Neuronal stem cell (in vitro differentiated cells): ENCODE measurements around the gene HDAC7.

Experiments used
- DNase-seq: peaks from one replicate; pipeline ENCODE4 v3.0.0-alpha.2; 2013; ENCODE audit warnings: low spot score
- H2AFZ ChIP-seq: one replicate; pipeline ENCODE4 v1.6.1; 2013; ENCODE audit warnings: mild to moderate bottlenecking, low read length, inconsistent platforms
- H2AK5ac ChIP-seq: 2 replicates; pipeline ENCODE4 v1.6.1; 2013; ENCODE audit warnings: low read depth, mild to moderate bottlenecking, inconsistent platforms, low read length, moderate library complexity, mixed read lengths
- H2BK120ac ChIP-seq: 2 replicates; pipeline ENCODE4 v1.6.1; 2013; ENCODE audit warnings: low read depth, mild to moderate bottlenecking, inconsistent platforms, low read length, moderate library complexity, mixed read lengths
- H2BK12ac ChIP-seq: one replicate; pipeline ENCODE4 v1.6.1; 2013; ENCODE audit warnings: low read length, inconsistent platforms
- H2BK15ac ChIP-seq: 2 replicates; pipeline ENCODE4 v1.6.1; 2013; ENCODE audit warnings: mild to moderate bottlenecking, low read length, inconsistent platforms, mixed read lengths
- H2BK5ac ChIP-seq: one replicate; pipeline ENCODE4 v1.6.1; 2013; ENCODE audit warnings: inconsistent platforms, mild to moderate bottlenecking, low read length, moderate library complexity
- H3K14ac ChIP-seq: one replicate; pipeline ENCODE4 v1.6.1; 2013; ENCODE audit warnings: low read length, inconsistent platforms
- H3K18ac ChIP-seq: 2 replicates; pipeline ENCODE4 v1.6.1; 2013; ENCODE audit warnings: low read length, inconsistent platforms
- H3K23ac ChIP-seq: 2 replicates; pipeline ENCODE4 v1.6.1; 2013; ENCODE audit warnings: low read depth, mild to moderate bottlenecking, mixed read lengths, low read length, inconsistent platforms; ENCODE audit not compliant: poor library complexity
- H3K27ac ChIP-seq: replicated peaks from 3 replicates; pipeline ENCODE4 v1.5.1; 2013; ENCODE audit warnings: low read length, inconsistent platforms
- H3K27me3 ChIP-seq, 3 experiments: 2 replicates each; pipeline ENCODE4 v1.6.1; 2013; ENCODE audit warnings: low read length in 3 of 3, mild to moderate bottlenecking in 2 of 3, inconsistent platforms in 1 of 3, low read depth in 1 of 3, mixed read lengths in 1 of 3, moderate library complexity in 1 of 3; ENCODE audit not compliant: control insufficient read depth in 3 of 3, insufficient read depth in 3 of 3
- H3K36me3 ChIP-seq, 2 donors: replicated peaks in 1 of 2; 2 replicates each; pipeline ENCODE4 v1.6.1; 2013; ENCODE audit warnings: low read length in 2 of 2; ENCODE audit not compliant: control insufficient read depth in 2 of 2, insufficient read depth in 2 of 2
- H3K4ac ChIP-seq: 2 replicates; pipeline ENCODE4 v1.6.1; 2013; ENCODE audit warnings: inconsistent platforms, mild to moderate bottlenecking, low read length, moderate library complexity
- H3K4me1 ChIP-seq, 2 donors: 1 replicate in 1 of 2; 2 replicates in 1 of 2; pipeline ENCODE4 v1.6.1; 2013; ENCODE audit warnings: low read length in 2 of 2, low read depth in 1 of 2; ENCODE audit not compliant: control insufficient read depth in 2 of 2, insufficient read depth in 1 of 2
- H3K4me2 ChIP-seq: one replicate; pipeline ENCODE4 v1.6.1; 2013; ENCODE audit warnings: mild to moderate bottlenecking, low read length, inconsistent platforms; ENCODE audit not compliant: insufficient read depth, poor library complexity, severe bottlenecking
- H3K4me3 ChIP-seq, 2 donors: 2 replicates each; pipeline ENCODE4 v1.5.1; 2013; ENCODE audit warnings: low read length in 2 of 2, mild to moderate bottlenecking in 2 of 2, inconsistent platforms in 1 of 2, moderate library complexity in 1 of 2
- H3K79me1 ChIP-seq: one replicate; pipeline ENCODE4 v1.6.1; 2013; ENCODE audit warnings: low read depth, mild to moderate bottlenecking, inconsistent platforms, low read length, moderate library complexity
- H3K9ac ChIP-seq: one replicate; pipeline ENCODE4 v1.6.1; 2013; ENCODE audit warnings: mild to moderate bottlenecking, low read depth, low read length, inconsistent platforms; ENCODE audit not compliant: poor library complexity
- H3K9me3 ChIP-seq, 2 donors: replicated peaks in 1 of 2; 2 replicates each; pipeline versions ENCODE3 to v1.6.1; 2013; ENCODE audit warnings: low read length in 2 of 2, mild to moderate bottlenecking in 2 of 2, inconsistent platforms in 1 of 2, low read depth in 1 of 2, mixed read lengths in 1 of 2, moderate library complexity in 1 of 2; ENCODE audit not compliant: control insufficient read depth in 2 of 2, insufficient read depth in 1 of 2
- H4K8ac ChIP-seq: one replicate; pipeline ENCODE4 v1.6.1; 2013; ENCODE audit warnings: low read depth, mild to moderate bottlenecking, inconsistent platforms, low read length, moderate library complexity
- H4K91ac ChIP-seq: one replicate; pipeline ENCODE4 v1.6.1; 2013; ENCODE audit warnings: low read length, low read depth, mild to moderate bottlenecking, inconsistent platforms; ENCODE audit not compliant: poor library complexity
- WGBS, 2 donors: extraction: QIAGEN DNeasy Blood & Tissue Kit; methylation state at CpG; one replicate each; pipeline ENCODE4 v1.1.7; 2013; ENCODE audit warnings: missing lambda C conversion rate in 2 of 2, mixed read lengths in 1 of 2; ENCODE audit not compliant: insufficient read length in 2 of 2, insufficient replicate concordance in 1 of 2; ENCODE audit errors: extremely low coverage in 2 of 2; 5-methylcytosine and 5-hydroxymethylcytosine counted together

The HDAC7 gene

GRCh38 chr12:47753021-47754001 is 66.4 kb downstream of the HDAC7 start:
- Histone ChIP-seq H3K27ac (no peak overlapping the region), H3K4me3 (no peak overlapping the region), H3K79me1 (no peaks in the 10 kb centered on the region), H2BK12ac (no peak overlapping the region), H3K23ac (no peak overlapping the region), H2BK5ac (no peak overlapping the region), H2AK5ac (no peak overlapping the region), H3K4me1 (peaks cover 12 to 15% of the 10 kb centered on the region in 2 donors), H4K8ac (no peak overlapping the region), H3K18ac (no peak overlapping the region), H2BK15ac (no peak overlapping the region), H2BK120ac (no peak overlapping the region), H3K36me3 (no peaks in the 10 kb centered on the region), H2AFZ (peak overlapping the region; percentile 68), H3K4ac (no peak overlapping the region), H3K9me3 (no peaks in the 10 kb centered on the region), H3K14ac (no peak overlapping the region), H4K91ac (no peak overlapping the region), H3K27me3 (no peaks in the 10 kb centered on the region), H3K4me2 (no peak overlapping the region), H3K9ac (no peak overlapping the region)
- DNase-seq, result no peak
- no CpG with 5 or more reads among the region's 11 CpGs for WGBS, 2 donors

DNA sequence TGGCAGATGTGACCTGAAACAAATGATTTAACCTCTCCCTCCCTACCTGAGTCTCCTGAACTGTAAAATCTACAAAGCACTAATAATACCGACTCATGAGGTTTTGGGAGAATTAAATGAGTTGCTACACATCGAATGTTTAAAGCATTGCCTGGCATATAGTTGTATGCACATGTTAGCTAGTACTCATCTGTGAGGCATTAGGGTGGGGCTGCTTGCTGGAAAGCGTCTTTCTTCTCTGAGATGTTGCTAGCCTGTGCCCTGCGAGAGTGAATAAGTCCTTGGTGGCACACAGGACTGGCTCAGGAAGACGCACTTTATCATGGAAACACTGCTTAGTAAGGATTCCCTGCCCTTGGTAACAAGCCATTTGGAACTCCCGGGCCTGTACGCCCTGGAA is 67.2 kb downstream of the HDAC7 start:
- H4K8ac ChIP-seq, result no peak overlapping the region
- no peaks in the 10 kb centered on the region for H3K9me3 ChIP-seq
- H3K79me1 ChIP-seq, result no peaks in the 10 kb centered on the region
- H2BK15ac ChIP-seq, result no peak overlapping the region
- no peak overlapping the region for H3K27ac ChIP-seq
- no peak overlapping the region for H2BK5ac ChIP-seq
- no CpG with 5 or more reads among the region's 7 CpGs for WGBS, 2 donors
- no peaks in the 10 kb centered on the region for H3K36me3 ChIP-seq
- no peak overlapping the region for H3K18ac ChIP-seq
- peak overlapping the region; percentile 38 for H4K91ac ChIP-seq
- H3K27me3 ChIP-seq, result no peaks in the 10 kb centered on the region
- no peak overlapping the region for H3K14ac ChIP-seq
- no peak overlapping the region for H2BK12ac ChIP-seq
- H3K4ac ChIP-seq, result no peak overlapping the region
- H3K23ac ChIP-seq, result no peak overlapping the region
- DNase-seq, result no peak
- no peak overlapping the region for H2BK120ac ChIP-seq
- no peak overlapping the region for H3K9ac ChIP-seq
- H3K4me3 ChIP-seq, result no peak overlapping the region
- peaks cover 5 to 10% of the 10 kb centered on the region in 2 donors for H3K4me1 ChIP-seq
- H2AFZ ChIP-seq, result no peak overlapping the region
- no peak overlapping the region for H2AK5ac ChIP-seq
- H3K4me2 ChIP-seq, result no peak overlapping the region

- Histone ChIP-seq H3K9me3 (no peaks in the 10 kb centered on the region), H4K91ac (no peak overlapping the region), H3K27me3 (no peaks in the 10 kb centered on the region), H3K4me2 (no peak overlapping the region), H3K4me3 (no peak overlapping the region), H2BK120ac (no peak overlapping the region), H2BK15ac (peak overlapping the region; percentile 42), H3K23ac (no peak overlapping the region), H2BK5ac (no peak overlapping the region), H3K9ac (no peak overlapping the region), H2AFZ (no peak overlapping the region), H4K8ac (no peak overlapping the region), H3K36me3 (no peaks in the 10 kb centered on the region), H2AK5ac (no peak overlapping the region), H3K27ac (no peak overlapping the region), H3K4ac (no peak overlapping the region), H2BK12ac (no peak overlapping the region), H3K79me1 (no peaks in the 10 kb centered on the region), H3K4me1 (peaks cover under 1 to 6% of the 10 kb centered on the region in 2 donors), H3K18ac (no peak overlapping the region), H3K14ac (no peak overlapping the region)
- no peak for DNase-seq
- no CpG with 5 or more reads among the region's 4 CpGs for WGBS, 2 donors
These were observed 67.6 kb downstream of the HDAC7 start for GRCh38 chr12:47752121-47752520.

DNA sequence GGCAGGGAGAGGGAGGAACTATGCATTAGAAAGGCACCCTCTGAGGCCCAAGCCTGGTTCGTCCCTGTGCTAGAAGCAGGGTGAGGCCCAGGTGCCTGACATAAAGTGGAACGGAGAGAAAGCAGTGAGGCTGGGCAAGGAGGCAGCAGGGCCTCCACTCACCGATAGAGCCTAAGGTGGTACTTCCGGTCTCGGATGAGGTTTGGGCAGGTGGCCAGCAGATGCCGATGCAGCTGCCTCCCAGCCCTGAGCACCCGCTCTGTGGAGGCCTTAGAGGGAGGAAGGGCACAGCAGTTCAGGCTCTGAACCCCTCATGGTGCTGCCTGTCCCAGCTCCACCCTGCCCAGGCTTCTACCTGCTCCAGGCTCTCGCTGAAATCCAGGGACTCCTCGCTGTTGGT is 68.1 kb downstream of the HDAC7 start:
- H3K14ac ChIP-seq, result no peak overlapping the region
- no peak for DNase-seq
- no CpG with 5 or more reads among the region's 9 CpGs for WGBS, 2 donors

More for the DNA sequence above, 68.1 kb downstream of the HDAC7 start:
- peak overlapping the region; percentile 39 for H3K18ac ChIP-seq
- H3K9me3 ChIP-seq, result no peaks in the 10 kb centered on the region
- H3K4me1 ChIP-seq, result peaks cover 0 to 5% of the 10 kb centered on the region in 2 donors
- H3K4me2 ChIP-seq, result no peak overlapping the region
- no peak overlapping the region for H4K8ac ChIP-seq
- H2AFZ ChIP-seq, result no peak overlapping the region
- no peaks in the 10 kb centered on the region for H3K27me3 ChIP-seq
- H2BK12ac ChIP-seq, result no peak overlapping the region
- H3K4ac ChIP-seq, result no peak overlapping the region
- H3K79me1 ChIP-seq, result no peaks in the 10 kb centered on the region
- no peak overlapping the region for H2BK5ac ChIP-seq
- peak overlapping the region in 1 of 2 donors; percentile 20 for H3K4me3 ChIP-seq
- no peak overlapping the region for H3K27ac ChIP-seq
- no peak overlapping the region for H4K91ac ChIP-seq
- peak overlapping the region; percentile 35 for H3K23ac ChIP-seq
- H2BK120ac ChIP-seq, result no peak overlapping the region
- H3K36me3 ChIP-seq, result no peaks in the 10 kb centered on the region
- H2BK15ac ChIP-seq, result peak overlapping the region; percentile 42
- H3K9ac ChIP-seq, result no peak overlapping the region
- peak overlapping the region; percentile 67 for H2AK5ac ChIP-seq
